ENCODE results near the gene FBXO39.

DNA sequence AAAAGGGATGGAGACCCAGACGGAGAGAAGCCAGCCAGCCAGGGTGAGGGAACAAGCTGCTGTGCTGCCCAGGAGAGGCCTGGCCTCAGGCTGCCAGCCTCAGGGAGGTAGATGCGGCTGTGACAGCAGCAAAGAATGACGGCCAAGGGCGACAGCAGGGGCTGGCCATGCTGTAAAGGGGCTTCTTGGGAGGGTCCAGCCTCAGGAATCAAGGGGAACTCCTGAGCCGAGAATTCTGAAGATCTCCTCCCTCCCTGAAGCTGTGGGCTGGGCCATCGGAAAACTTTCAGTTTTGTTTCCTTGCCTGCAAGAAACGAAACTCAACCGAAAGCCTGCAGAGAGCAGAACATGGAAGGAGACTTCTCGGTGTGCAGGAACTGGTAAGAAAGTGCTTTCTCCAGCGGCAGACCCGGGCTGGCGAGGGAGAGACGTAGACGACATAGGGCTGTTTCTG, 20.3 kb upstream of the FBXO39 start, which contains the start of gene XAF1:
- TF ChIP-seq, protein P1, sequence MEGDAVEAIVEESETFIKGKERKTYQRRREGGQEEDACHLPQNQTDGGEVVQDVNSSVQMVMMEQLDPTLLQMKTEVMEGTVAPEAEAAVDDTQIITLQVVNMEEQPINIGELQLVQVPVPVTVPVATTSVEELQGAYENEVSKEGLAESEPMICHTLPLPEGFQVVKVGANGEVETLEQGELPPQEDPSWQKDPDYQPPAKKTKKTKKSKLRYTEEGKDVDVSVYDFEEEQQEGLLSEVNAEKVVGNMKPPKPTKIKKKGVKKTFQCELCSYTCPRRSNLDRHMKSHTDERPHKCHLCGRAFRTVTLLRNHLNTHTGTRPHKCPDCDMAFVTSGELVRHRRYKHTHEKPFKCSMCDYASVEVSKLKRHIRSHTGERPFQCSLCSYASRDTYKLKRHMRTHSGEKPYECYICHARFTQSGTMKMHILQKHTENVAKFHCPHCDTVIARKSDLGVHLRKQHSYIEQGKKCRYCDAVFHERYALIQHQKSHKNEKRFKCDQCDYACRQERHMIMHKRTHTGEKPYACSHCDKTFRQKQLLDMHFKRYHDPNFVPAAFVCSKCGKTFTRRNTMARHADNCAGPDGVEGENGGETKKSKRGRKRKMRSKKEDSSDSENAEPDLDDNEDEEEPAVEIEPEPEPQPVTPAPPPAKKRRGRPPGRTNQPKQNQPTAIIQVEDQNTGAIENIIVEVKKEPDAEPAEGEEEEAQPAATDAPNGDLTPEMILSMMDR (conservative IDR thresholded peaks at IDR 0.05), result no peak
- no peak for TF ChIP-seq EZH2 (IDR thresholded peaks at IDR 0.05; ENCODE audit: low read depth)
